ENCODE data around the gene NR3C2.

DNA sequence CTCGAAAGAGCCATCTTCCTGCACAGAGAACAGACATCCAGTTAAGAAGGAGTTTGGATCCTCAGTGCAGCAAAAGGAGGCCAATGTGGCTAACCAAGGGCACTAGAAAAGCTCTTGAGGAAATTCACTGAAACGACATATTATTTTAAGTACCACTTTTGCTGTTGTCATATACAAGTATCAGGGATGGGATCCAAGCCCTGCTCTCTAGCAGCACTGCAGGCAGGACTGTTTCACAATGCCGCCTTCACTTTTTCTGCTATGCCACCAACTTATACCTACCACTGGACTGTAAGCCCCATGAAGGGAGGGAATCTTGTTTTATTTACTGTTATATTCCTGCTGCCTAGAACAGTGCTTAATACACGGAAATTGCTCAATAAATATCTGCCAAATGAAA lies 299.0 kb downstream of the NR3C2 start:
- TF ChIP-seq ZFP3 (CRISPR knock-in tag; IDR thresholded peaks at IDR 0.05) = no peak
- no peak for TF ChIP-seq ZNF70 (CRISPR knock-in tag; IDR thresholded peaks at IDR 0.05)
- no peak for TF ChIP-seq ISL1 (CRISPR knock-in tag; IDR thresholded peaks at IDR 0.05)
